Measurements from ENCODE around the gene GNAQ. TPM values are rescaled to one million over a fixed set of nuclear protein-coding genes. Genes with fewer than 3 reads are reported as not detected.

GNAQ gene
- total RNA-seq, 2 experiments from 2014 or later = 17.8 to 18.1 TPM

DNA sequence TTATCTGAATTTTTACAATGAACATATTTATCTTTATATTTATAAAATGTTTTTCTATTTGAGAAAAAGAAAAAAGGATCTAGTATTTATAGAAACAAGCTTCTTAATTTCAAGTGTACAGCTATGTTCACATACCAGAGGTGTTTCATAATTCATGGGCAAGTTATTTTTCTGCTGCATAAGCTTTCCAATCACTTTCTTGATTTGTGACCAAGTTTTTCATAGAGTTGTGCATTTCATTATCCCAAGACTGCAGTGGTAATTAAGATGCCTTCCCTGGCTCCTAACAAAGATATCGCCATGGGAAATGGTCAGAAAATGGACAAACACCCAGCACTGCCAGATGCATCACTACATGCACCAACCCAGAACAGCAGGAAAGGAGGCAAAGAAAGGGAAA, 124.6 kb downstream of the GNAQ start:
- ATAC-seq = no peak
- TF ChIP-seq CTCF (IDR thresholded peaks at IDR 0.05) = no peak
- intact Hi-C loops (cut with micrococcal nuclease) = no loop called here
- Mint-ChIP-seq H3K9me3 (no peaks in the 10 kb centered on the region), H3K27ac (no peak overlapping the region), H3K4me3 (no peak overlapping the region), H3K27me3 (no peaks in the 10 kb centered on the region), H3K4me1 (ENCODE audit: low read depth) (peaks cover 40% of the 10 kb centered on the region), H3K36me3 (ENCODE audit: low read depth) (peaks cover 10% of the 10 kb centered on the region)
- CTCF ChIA-PET = interaction anchor here (1.0 to 1.5 kb wide), 4 partner anchors 8 to 25 kb away, joined by 3 to 5 read pairs (median 4); no protein-coding TSS in a partner anchor
- DNase-seq = no peak
- POLR2A ChIA-PET = no interaction called here

- no peak for DNase-seq
- ChIA-PET CTCF (interaction anchor here (0.6 to 2.7 kb wide), 2 partner anchors 11 to 714 kb away, joined by 3 to 10 read pairs; no protein-coding TSS in a partner anchor), POLR2A (interaction anchor here (0.6 to 0.7 kb wide), 2 partner anchors 9 to 41 kb away, joined by 3 read pairs; no protein-coding TSS in a partner anchor)
- no peak for TF ChIP-seq CTCF (IDR thresholded peaks at IDR 0.05)
- intact Hi-C loops (cut with micrococcal nuclease) = no loop called here
- no peak overlapping the region for H3K27ac Mint-ChIP-seq
- no peaks in the 10 kb centered on the region for H3K27me3 Mint-ChIP-seq
- H3K9me3 Mint-ChIP-seq = no peaks in the 10 kb centered on the region
- ATAC-seq = no peak
- peaks cover 10% of the 10 kb centered on the region for H3K36me3 Mint-ChIP-seq (ENCODE audit: low read depth)
- H3K4me3 Mint-ChIP-seq = no peak overlapping the region
- peaks cover 28% of the 10 kb centered on the region for H3K4me1 Mint-ChIP-seq (ENCODE audit: low read depth)
Measured at GRCh38 chr9:77903666-77904285, 127.8 kb downstream of the GNAQ start.

DNA sequence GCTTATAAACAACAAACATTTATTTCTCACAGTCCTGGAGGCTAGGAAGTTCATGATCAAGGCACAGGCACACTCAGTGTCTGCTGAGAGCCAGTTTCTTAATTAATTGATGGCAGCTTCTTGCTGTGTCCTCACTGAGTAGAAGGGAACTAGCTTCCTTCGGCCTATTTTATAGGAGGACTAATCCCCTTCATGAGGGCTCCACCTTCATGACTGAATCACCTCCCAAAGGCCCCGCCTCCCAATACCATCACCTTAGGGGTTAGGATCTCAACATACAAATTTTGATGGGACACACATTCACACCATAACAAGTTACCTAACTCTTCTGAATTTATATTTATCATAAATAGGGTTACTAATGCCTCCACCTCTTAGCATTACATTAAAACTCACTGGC, 129.8 kb downstream of the GNAQ start:
- Mint-ChIP-seq H3K27me3 (no peaks in the 10 kb centered on the region), H3K9me3 (no peaks in the 10 kb centered on the region), H3K4me3 (no peak overlapping the region), H3K27ac (no peak overlapping the region), H3K36me3 (ENCODE audit: low read depth) (peaks cover 3% of the 10 kb centered on the region), H3K4me1 (ENCODE audit: low read depth) (peaks cover 13% of the 10 kb centered on the region)
- ATAC-seq (no peak), DNase-seq (no peak)
- no peak for TF ChIP-seq CTCF (IDR thresholded peaks at IDR 0.05)
- POLR2A ChIA-PET = interaction anchor here (0.9 kb wide), 1 partner anchor 118 kb away, joined by 3 read pairs; no protein-coding TSS in a partner anchor
- intact Hi-C loops (cut with micrococcal nuclease) = no loop called here
- CTCF ChIA-PET = interaction anchor here (1.2 kb wide), 1 partner anchor 75 kb away, joined by 3 read pairs; no protein-coding TSS in a partner anchor

DNA sequence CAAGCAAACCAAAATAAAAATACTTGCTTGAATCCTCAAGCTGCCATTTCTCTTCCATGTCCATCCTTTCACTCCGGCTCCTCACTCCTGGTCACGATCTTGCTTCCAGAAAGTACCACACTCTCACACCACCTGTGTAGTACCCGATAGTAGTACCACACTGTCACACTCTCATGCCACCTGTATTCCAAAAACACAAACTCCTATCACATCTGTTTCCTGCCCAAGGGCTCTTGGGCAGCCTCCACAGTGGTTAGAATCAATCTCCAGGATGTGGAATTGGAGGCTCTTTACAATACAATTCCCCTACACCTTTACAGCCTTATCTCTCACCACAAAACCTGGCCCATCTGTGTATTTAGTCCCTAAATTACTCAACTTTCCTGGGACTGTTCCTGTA, 130.6 kb downstream of the GNAQ start:
- no peak for TF ChIP-seq CTCF (IDR thresholded peaks at IDR 0.05)
- H3K27ac Mint-ChIP-seq = no peak overlapping the region
- ChIA-PET POLR2A (interaction anchor here (0.9 kb wide), 1 partner anchor 119 kb away, joined by 3 read pairs; no protein-coding TSS in a partner anchor), CTCF (no interaction called here)
- H3K4me1 Mint-ChIP-seq (ENCODE audit: low read depth) = peaks cover 13% of the 10 kb centered on the region
- no peaks in the 10 kb centered on the region for H3K9me3 Mint-ChIP-seq
- no peak overlapping the region for H3K4me3 Mint-ChIP-seq
- H3K36me3 Mint-ChIP-seq (ENCODE audit: low read depth) = peaks cover 3% of the 10 kb centered on the region
- intact Hi-C loops (cut with micrococcal nuclease) = no loop called here
- DNase-seq = no peak
- no peaks in the 10 kb centered on the region for H3K27me3 Mint-ChIP-seq
- ATAC-seq = no peak

DNA sequence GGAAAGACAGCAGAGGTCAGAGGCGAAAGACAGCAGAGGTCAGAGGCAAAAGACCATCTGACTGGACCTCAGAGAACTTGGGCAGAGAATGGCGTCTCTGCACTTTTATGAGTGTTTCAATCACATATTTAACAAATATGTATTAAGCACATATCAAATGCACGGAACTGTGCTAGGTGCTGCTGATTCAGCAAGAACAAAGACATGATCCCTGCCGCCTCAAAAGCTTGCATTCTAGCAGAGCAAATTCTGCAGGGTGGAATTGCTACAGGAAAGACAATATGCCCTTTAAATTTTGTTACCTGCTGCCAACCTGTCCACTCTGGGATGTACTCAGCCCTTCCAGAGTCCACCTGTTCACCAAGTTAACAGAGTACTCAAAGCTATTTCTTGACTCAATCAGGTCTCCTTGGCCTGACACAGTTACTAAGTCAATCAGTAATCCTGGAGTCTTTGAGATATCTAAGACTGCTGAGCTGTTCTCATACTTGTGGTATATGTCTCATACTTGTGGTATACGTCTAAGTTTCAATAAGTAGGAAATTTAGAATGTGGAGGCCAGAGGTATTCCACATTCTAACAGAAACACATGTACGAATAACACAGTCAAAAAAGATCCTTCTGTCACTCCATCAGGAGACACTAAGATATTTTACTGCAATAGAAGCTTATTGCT, 131.8 kb downstream of the GNAQ start:
- intact Hi-C loops (cut with micrococcal nuclease) = no loop called here
- CTCF ChIA-PET = interaction anchor here (1.6 to 2.0 kb wide), 2 partner anchors 7 to 136 kb away, joined by 5 to 8 read pairs; no protein-coding TSS in a partner anchor

More for the DNA sequence above, 131.8 kb downstream of the GNAQ start:
- Mint-ChIP-seq H3K36me3 (ENCODE audit: low read depth) (peaks cover 2% of the 10 kb centered on the region), H3K27ac (no peak overlapping the region), H3K27me3 (no peaks in the 10 kb centered on the region), H3K4me3 (no peak overlapping the region), H3K4me1 (ENCODE audit: low read depth) (peaks cover 13% of the 10 kb centered on the region), H3K9me3 (no peaks in the 10 kb centered on the region)
- POLR2A ChIA-PET = no interaction called here
- TF ChIP-seq CTCF (IDR thresholded peaks at IDR 0.05) = no peak
- ATAC-seq = peak; percentile 58
- DNase-seq = no peak

Measured in activated CD8-positive, alpha-beta T cell treated with anti-CD3 and anti-CD28 coated beads for 36 hours (primary cell).